GM18519 (cell line): ENCODE results near the gene PLXNA4.

Source experiments
- ATAC-seq: cut with Tn5 transposase; IDR thresholded peaks from one replicate; pipeline ENCODE4 v1.9.1; 2021; ENCODE audit warnings: mild to moderate bottlenecking, moderate library complexity; ENCODE audit not compliant: unreplicated experiment, low FRiP score

The PLXNA4 gene

DNA sequence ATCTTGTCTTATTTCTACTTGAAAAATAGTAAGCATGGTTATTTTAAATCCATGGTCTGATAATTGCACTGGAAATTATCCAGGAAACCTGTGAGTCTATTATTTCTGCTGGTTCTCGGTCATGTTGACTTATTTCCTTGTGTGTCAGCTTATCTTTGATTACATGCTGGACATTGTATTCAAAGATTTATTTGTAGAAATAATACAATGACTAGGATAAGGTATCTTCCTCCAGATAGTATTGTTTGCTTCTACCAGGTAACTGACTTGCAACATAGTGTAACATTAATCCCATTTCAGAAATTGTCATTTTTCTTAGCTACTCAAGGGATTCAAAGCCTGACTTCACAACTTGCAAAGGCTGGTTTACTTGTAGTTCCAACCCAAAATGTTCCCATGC is 33.4 kb downstream of the PLXNA4 start:
- ATAC-seq: no peak

- ATAC-seq: no peak
These were observed 34.6 kb downstream of the PLXNA4 start for GRCh38 chr7:132541656-132542055.

DNA sequence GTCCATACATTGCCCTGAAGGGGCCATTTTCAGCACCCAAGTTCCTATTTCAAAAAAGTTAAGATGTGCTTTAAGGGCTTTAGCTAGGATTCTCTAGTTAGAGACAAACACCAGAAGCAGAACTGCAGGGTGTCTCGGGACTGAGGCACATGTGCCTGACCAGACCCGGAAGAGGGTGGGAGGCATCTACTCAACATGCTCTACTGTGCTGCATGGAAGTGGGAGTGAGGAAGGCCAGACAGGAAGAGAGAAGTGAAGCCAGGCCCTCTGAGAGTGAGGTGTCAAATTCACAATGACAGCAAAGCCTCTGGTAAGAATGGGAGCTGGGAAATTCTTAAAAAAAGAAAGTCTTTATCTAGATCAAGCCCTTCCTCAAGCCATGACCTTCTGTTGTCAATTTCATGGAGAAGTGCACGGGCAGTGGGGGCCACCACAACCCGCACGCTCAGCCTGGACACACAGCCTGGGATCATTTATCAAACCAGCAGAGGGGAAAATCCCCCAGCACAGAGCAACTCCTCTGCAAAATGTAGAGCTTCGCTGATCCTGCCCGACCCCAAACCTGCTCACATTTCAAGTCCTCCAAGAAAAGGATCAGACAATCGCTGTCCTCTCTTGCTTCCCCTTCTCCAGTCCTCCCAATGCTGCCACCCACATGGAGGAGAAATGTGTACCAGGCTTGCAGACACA is 38.7 kb downstream of the PLXNA4 start:
- ATAC-seq: no peak

DNA sequence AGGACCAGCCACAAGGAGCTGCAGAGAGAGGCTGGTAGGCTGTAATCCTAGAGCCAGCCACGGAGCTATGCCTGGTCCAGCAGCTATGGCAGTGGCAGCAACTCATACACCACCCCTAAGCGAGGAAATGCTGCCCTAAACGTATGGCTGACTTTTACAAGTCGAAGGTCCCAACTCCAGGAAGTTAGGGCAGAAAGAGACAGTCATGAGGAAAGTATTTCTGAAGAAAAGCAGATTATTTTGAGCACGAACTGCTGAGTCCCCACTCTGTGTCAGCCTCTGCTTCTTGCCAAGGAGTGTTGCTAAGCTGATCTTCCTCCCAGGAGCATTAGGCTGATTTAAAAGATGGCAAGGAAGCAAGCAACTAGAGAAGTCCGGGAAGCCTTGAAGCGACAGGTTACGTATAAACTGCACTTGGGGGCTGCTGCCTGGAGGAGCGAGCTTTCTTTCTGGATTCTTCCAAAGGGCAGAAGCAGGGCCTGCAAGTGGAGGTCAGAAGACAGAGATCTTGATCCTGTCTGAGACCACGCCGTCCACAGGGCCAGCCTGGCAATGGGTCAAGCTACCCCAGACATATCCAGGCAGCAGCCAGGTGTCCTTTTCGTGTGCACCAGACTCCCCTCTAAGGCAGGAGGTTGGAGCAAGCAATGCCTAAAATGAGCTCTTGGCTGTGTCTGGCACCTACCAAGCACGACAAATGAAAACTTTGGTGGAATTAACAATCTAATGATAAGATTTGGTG is 39.4 kb downstream of the PLXNA4 start:
- ATAC-seq: no peak

- no peak for ATAC-seq
These were observed 42.4 kb downstream of the PLXNA4 start for GRCh38 chr7:132533916-132534315.

GRCh38 chr7:132532281-132532680 is 44.0 kb downstream of the PLXNA4 start:
- no peak for ATAC-seq

GRCh38 chr7:132531562-132531961 is 44.7 kb downstream of the PLXNA4 start:
- ATAC-seq: no peak

- ATAC-seq: no peak
These were observed 47.6 kb downstream of the PLXNA4 start for GRCh38 chr7:132528695-132529094.

- no peak for ATAC-seq
These were observed 48.5 kb downstream of the PLXNA4 start for GRCh38 chr7:132527467-132528410.

DNA sequence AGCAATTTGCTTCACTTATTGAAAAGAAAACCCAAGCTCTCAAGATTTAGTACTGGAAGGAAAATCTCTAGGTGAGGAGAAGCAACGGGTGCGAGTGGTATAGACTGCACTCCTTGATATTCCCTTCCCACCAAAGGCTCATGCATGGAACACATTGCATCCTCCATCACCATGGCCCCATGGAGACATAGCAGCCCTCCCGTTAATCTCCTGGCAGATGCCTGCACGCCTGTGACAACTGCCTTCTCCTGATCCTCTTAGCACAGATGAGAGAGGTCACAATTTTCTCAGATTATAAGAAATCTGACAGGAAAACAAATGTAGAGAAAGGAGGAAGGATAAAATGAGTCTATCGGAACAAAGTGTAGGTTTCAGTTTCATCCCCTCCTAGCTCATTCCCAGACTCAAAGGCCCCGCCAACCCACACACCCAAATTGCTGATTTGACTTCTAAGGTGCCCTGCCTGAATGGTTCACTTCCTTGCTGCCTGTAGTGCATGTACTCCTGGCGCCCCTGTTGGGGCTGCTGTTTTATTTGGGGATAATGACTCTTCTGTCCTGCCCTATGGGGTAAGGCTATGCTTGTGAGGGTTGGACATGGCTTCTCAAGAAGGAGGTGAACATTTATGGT is 50.0 kb downstream of the PLXNA4 start:
- ATAC-seq: no peak

- no peak for ATAC-seq
These were observed 54.8 kb downstream of the PLXNA4 start for GRCh38 chr7:132521423-132521822.

DNA sequence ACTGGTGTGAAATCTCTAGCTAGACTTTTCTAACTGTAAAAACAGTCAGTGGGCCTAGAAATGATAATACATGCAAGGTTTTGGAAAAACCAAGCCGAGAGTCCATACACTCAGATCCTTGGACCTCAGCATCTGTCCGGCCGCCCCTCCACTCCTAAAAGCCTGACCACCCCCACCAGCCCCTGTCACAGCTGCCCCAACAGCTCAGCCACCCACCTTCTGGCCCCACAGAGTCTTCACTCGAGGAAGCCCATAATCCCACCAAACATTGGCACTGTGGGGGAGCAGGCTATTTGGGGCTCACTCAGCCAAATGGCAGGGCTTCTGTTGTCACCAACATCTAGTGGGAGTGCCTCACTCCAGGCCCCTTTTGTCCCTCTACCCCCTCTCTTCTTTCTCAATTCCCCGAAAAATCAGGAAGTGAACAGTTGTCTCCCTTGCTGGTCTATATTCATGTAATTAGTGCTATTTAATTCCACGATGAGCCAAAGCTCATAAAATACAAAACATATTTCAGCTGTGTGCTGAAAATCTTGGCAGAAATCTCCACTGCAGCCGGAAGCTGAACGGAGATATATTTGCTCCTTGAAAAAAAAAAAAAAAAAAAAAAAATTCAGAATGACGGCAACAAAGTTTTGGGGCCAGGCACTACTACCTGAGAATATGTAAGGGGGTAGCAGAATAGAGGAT is 55.5 kb downstream of the PLXNA4 start:
- ATAC-seq: no peak

GRCh38 chr7:132519936-132520335 is 56.3 kb downstream of the PLXNA4 start:
- no peak for ATAC-seq

- no peak for ATAC-seq
These were observed 57.5 kb downstream of the PLXNA4 start for GRCh38 chr7:132518839-132519173.

GRCh38 chr7:132518102-132518838 is 58.0 kb downstream of the PLXNA4 start:
- no peak for ATAC-seq

GRCh38 chr7:132516042-132516840 is 60.0 kb downstream of the PLXNA4 start:
- ATAC-seq: no peak

DNA sequence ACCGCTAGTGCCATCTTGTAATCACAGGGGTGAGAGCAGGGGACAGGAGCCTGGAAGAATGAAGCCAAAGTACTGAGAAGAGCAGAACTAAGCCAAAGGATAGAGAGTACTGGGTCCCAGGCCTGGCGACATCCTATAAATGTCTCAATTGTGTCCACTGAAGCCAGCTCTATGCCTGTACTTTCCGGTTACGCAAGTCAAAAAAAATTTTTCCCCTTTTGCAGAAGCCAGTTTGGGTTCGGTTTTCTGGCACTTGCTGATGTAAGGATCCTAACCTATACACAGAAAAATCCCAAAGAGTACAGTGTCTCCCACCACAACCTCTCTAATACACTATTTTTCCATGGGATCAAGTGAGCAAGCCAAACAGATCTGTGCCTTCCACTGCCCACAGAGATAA is 61.1 kb downstream of the PLXNA4 start:
- no peak for ATAC-seq

GRCh38 chr7:132514430-132514829 is 61.8 kb downstream of the PLXNA4 start:
- no peak for ATAC-seq

GRCh38 chr7:132511921-132512320 is 64.3 kb downstream of the PLXNA4 start:
- ATAC-seq: no peak
